ENCODE data around the gene TMEM243. TPM values are rescaled to one million over a fixed set of nuclear protein-coding genes. Genes with fewer than 3 reads are reported as not detected.

Gene TMEM243
- total and polyA plus RNA-seq, 2 donors (not counting 1 experiment from before 2014, with no cell fraction given): 161 to 164 TPM

GRCh38 chr7:87147500-87147899, 72.0 kb downstream of the TMEM243 start:
- Histone ChIP-seq H3K36me3 (replicated peaks in 1 of 2; ENCODE audit: control extremely low read depth in 1 of 2, control insufficient read depth in 1 of 2, extremely low read depth in 1 of 2, insufficient read depth in 2 of 2, low read length in 1 of 2) (no peaks in the 10 kb centered on the region), H3K27me3 (replicated peaks in 1 of 4; ENCODE audit: control extremely low read depth in 1 of 4, control insufficient read depth in 3 of 4, insufficient read depth in 4 of 4, low read length in 3 of 4) (no peaks in the 10 kb centered on the region), H4K20me1 (ENCODE audit: control insufficient read depth, insufficient read depth, low read length, poor library complexity, severe bottlenecking) (no peaks in the 10 kb centered on the region), H3K4me3 (ENCODE audit: control extremely low read depth in 1 of 5, extremely low read depth in 1 of 5, insufficient read depth in 1 of 5, low read depth in 2 of 5, low read length in 4 of 5) (no peak overlapping the region), H3K79me2 (ENCODE audit: control insufficient read depth, insufficient read depth, low read length) (peaks cover 3% of the 10 kb centered on the region), H3K9me3 (ENCODE audit: control extremely low read depth in 1 of 3, control insufficient read depth in 2 of 3, insufficient read depth in 1 of 3, low read length in 2 of 3) (no peaks in the 10 kb centered on the region), H2AFZ (ENCODE audit: insufficient read depth, low read depth, low read length, poor library complexity, severe bottlenecking) (no peak overlapping the region), H3K9ac (ENCODE audit: low read length) (no peak overlapping the region), H3K27ac (ENCODE audit: low read length in 2 of 2) (no peak overlapping the region), H3K4me1 (ENCODE audit: control insufficient read depth in 2 of 2, insufficient read depth in 2 of 2, low read length in 2 of 2) (peaks cover 18 to 20% of the 10 kb centered on the region in 2 donors), H3K4me2 (replicated peaks; ENCODE audit: low read depth, low read length, poor library complexity, severe bottlenecking) (no peak overlapping the region)
- no peak overlapping the region for H3K4me3 Mint-ChIP-seq
- 99% methylated on average over 7 of the region's 7 CpGs for WGBS (ENCODE audit: insufficient coverage)
- ChIA-PET CTCF (interaction anchor here (0.9 to 5.5 kb wide), 14 partner anchors 9 to 237 kb away, joined by 3 to 60 read pairs (median 6); no protein-coding TSS in a partner anchor), POLR2A (no interaction called here)
- intact Hi-C loops (cut with micrococcal nuclease): no loop called here
- H3K4me1 Mint-ChIP-seq: peaks cover 20% of the 10 kb centered on the region
- no peak for ATAC-seq (ENCODE audit: low read depth)
- no peaks in the 10 kb centered on the region for H3K9me3 Mint-ChIP-seq (ENCODE audit: insufficient read depth)
- H3K27me3 Mint-ChIP-seq: no peaks in the 10 kb centered on the region
- H3K27ac Mint-ChIP-seq: no peak overlapping the region
- DNase-seq: no peak
- no peak for TF ChIP-seq EZH2 (IDR thresholded peaks at IDR 0.05; ENCODE audit: borderline replicate concordance, insufficient read depth, low read depth, low read length, poor library complexity, severe bottlenecking)
- no peak for TF ChIP-seq CTCF (IDR thresholded peaks at IDR 0.05)

GRCh38 chr7:87146740-87147386, 72.7 kb downstream of the TMEM243 start:
- POLR2A ChIA-PET: no interaction called here
- peaks cover 18 to 19% of the 10 kb centered on the region in 2 donors for H3K4me1 ChIP-seq (ENCODE audit: control insufficient read depth in 2 of 2, insufficient read depth in 2 of 2, low read length in 2 of 2)
- DNase-seq (no peak), ATAC-seq (ENCODE audit: low read depth) (no peak)
- no peak overlapping the region for H3K4me3 Mint-ChIP-seq
- H4K20me1 ChIP-seq (ENCODE audit: control insufficient read depth, insufficient read depth, low read length, poor library complexity, severe bottlenecking): no peaks in the 10 kb centered on the region
- H3K4me2 ChIP-seq (replicated peaks; ENCODE audit: low read depth, low read length, poor library complexity, severe bottlenecking): no peak overlapping the region
- H3K27me3 ChIP-seq (replicated peaks in 1 of 4; ENCODE audit: control extremely low read depth in 1 of 4, control insufficient read depth in 3 of 4, insufficient read depth in 4 of 4, low read length in 3 of 4): no peaks in the 10 kb centered on the region
- no peak overlapping the region for H3K27ac Mint-ChIP-seq
- TF ChIP-seq CTCF (IDR thresholded peaks at IDR 0.05) (no peak), EZH2 (IDR thresholded peaks at IDR 0.05; ENCODE audit: borderline replicate concordance, insufficient read depth, low read depth, low read length, poor library complexity, severe bottlenecking) (no peak)
- no peak overlapping the region for H3K4me3 ChIP-seq (ENCODE audit: control extremely low read depth in 1 of 5, extremely low read depth in 1 of 5, insufficient read depth in 1 of 5, low read depth in 2 of 5, low read length in 4 of 5)
- no peaks in the 10 kb centered on the region for H3K79me2 ChIP-seq (ENCODE audit: control insufficient read depth, insufficient read depth, low read length)
- intact Hi-C loops (cut with micrococcal nuclease): no loop called here
- peaks cover 17% of the 10 kb centered on the region for H3K4me1 Mint-ChIP-seq
- no peaks in the 10 kb centered on the region for H3K9me3 Mint-ChIP-seq (ENCODE audit: insufficient read depth)
- H3K36me3 ChIP-seq (replicated peaks in 1 of 2; ENCODE audit: control extremely low read depth in 1 of 2, control insufficient read depth in 1 of 2, extremely low read depth in 1 of 2, insufficient read depth in 2 of 2, low read length in 1 of 2): no peaks in the 10 kb centered on the region
- no peak overlapping the region for H3K9ac ChIP-seq (ENCODE audit: low read length)
- H3K27ac ChIP-seq (ENCODE audit: low read length in 2 of 2): no peak overlapping the region
- H2AFZ ChIP-seq (ENCODE audit: insufficient read depth, low read depth, low read length, poor library complexity, severe bottlenecking): no peak overlapping the region
- no peaks in the 10 kb centered on the region for H3K9me3 ChIP-seq (ENCODE audit: control extremely low read depth in 1 of 3, control insufficient read depth in 2 of 3, insufficient read depth in 1 of 3, low read length in 2 of 3)
- 94% methylated on average over 25 of the region's 25 CpGs for WGBS (ENCODE audit: insufficient coverage)
- CTCF ChIA-PET: interaction anchor here (0.8 to 5.5 kb wide), 5 partner anchors 9 to 220 kb away, joined by 3 to 60 read pairs (median 5); no protein-coding TSS in a partner anchor
- no peaks in the 10 kb centered on the region for H3K27me3 Mint-ChIP-seq
